Measurements from ENCODE around the gene ZMYND12. TPM values are rescaled to one million over a fixed set of nuclear protein-coding genes. Genes with fewer than 3 reads are reported as not detected.

The ZMYND12 gene
- total RNA-seq, 1 donor from 2014 or later = 1.3 TPM

DNA sequence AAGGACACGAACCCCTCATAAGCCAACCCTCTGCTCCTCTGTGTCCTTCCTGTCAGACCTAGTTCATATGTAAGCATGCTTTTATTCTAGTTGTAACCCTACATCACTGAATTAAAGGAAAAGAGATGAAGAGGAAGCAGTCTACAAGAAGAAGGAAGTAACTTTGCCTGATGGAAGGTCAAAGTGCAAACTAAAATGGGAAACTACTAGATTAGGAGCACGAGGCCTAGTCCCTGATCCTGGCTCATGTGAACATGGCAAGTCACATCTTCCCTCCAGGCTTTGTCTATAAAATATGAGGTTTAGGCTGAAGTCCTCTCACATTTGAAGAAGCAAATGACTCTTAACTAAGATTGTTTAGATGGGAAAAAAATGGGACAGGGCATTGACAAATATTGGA is 13.2 kb downstream of the ZMYND12 start:
- DNase-seq (ENCODE audit: low spot score) = no peak

DNA sequence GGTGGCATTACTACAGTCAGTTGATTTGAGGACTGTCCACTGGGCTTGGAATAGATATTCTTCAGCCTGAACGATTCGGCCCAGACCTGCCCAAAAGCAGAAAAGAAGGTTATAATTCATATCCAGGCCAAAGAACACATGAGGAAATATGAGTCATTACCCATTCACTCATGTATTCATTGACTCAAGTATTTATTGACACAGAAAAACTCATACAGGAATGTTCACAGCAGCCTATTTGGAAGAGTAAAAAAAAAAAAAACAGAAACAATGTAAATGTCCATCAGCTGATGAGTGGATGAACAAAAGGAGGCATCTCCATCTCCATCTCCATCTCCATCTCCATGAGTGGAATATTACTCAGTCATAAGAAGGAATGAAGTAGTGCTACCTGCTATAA is 15.9 kb downstream of the ZMYND12 start:
- no peak for DNase-seq (ENCODE audit: low spot score)

DNA sequence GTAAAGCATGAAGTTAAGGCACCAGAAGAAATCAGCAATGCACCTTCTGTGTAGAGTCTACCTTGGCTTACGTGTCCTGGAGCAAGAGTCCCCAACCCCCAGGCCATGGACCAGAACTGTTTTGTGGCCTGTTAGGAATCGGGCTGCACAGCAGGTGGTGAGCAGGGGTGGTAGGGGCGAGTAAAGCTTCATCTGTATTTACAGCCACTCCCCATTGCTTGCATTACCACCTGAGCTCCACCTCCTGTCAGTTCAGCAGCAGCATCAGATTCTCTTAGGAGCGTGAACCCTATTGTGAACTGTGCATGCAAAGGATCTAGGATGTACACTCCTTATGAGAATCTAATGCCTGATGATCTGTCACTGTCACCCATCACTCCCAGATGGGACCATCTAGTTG is 21.5 kb downstream of the ZMYND12 start:
- no peak for DNase-seq (ENCODE audit: low spot score)

DNA sequence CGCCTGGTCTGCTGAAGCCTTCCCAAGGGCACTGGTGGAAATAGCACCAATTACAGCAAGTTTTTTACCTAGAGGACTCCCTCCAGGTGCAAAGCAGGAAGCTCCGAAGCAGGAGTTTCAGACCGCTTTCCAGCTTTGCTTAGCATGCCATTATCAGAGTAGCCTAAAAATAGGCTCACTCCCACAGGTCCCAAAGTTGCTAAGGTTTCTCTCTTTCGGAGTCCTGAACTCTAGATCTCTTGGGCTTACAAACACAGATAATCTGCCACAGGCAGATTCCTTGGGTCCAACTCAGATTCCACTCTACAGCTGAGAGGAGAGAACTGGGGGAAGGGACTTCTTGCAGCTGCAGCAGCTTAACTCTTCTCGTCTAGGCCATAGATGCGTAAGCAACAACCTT is 22.5 kb downstream of the ZMYND12 start:
- DNase-seq (ENCODE audit: low spot score) = no peak

DNA sequence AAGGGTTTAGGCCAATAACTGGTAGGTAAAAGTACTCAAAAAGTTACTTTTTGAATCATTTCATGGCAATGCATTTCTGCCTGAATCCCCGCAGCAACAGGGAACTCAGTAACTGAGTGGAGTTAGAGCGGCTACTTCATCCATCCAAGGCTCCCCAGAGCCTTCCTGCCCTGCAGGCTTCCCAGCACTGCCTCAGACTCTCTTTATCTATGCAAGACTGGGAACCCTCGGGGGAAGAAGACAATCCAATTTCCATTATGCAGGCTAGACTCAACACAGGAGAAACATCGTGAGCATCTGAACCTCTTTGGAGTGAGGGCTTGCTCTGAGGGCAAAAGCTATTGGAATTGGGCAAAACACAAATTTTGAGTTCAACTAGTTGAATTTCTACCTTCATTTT is 23.1 kb downstream of the ZMYND12 start:
- no peak for DNase-seq (ENCODE audit: low spot score)

DNA sequence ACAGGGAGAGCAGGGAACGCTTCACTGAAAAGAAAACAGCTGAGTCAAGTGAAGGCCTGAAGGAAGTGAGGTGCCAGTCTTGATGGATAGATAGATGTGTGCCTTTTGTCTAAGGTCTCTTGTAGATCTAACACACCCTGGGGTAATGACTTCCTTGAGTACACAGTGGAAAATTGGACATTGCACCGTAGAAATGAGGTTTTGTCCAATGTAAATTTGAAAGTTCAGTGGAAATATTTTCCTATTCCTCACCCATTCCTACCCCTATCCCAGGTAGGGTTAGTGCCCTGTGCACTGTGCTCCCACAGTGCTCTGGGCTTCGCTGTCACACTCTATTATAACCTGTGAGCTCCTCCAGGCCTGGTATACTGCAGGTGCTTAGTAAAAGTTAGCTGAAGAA is 24.3 kb downstream of the ZMYND12 start:
- no peak for DNase-seq (ENCODE audit: low spot score)

DNA sequence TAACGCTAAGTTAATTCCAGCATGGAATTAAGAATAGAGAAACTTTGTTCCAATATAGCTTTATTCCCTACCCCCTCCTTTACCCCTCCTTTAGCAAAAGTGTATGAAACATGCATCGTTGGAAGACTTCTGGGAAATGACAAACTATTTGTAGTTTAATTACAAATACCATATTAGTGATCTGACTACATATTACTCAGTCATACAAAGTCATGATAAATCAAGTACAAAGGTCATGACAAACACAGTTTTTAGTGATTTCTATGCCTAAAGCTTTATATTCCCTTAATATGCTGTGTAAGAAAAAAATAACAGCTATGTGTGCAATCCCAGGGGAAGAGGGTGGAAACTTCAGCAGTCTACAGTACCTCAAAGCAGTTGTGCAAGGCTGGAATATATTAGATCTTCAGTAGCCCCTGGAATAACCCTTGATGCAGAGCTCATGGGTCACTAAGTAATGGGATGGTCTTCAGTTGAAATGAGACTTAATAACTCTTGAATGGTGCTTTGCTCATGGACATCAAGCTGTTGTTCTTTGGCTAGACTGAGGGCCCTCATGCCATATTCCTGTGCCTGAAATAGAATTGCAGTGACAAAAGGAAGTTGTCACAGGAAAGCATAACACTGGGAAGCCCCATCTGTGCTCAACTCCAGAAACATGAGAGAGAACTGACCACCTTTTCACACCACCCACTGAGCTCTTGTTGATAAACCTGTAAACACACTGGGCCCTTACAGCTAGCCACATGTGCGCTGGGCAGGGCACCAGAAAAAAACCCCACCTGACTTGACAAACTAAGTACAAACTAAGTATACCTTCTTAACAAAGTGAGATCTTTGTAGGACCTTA is 25.3 kb downstream of the ZMYND12 start:
- no peak for DNase-seq (ENCODE audit: low spot score)

DNA sequence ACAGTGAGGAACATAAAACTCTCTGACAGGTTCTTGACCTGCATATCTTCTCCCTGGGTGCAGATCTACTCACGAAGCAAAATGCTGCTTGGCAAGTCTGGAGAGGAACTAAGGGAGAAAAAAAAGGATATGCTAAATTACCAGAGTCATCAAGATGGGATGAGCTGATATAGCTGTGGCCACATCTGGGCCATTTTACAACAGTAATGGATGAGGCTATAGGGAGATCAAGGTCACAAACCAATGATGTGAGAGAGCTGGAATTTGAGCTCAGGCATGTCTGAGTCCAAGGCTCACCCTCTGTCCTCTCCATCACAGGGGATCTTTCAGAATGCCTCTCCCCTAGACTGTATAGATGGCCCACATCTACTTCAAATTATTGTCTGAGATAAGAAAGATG is 26.2 kb downstream of the ZMYND12 start:
- no peak for DNase-seq (ENCODE audit: low spot score)

DNA sequence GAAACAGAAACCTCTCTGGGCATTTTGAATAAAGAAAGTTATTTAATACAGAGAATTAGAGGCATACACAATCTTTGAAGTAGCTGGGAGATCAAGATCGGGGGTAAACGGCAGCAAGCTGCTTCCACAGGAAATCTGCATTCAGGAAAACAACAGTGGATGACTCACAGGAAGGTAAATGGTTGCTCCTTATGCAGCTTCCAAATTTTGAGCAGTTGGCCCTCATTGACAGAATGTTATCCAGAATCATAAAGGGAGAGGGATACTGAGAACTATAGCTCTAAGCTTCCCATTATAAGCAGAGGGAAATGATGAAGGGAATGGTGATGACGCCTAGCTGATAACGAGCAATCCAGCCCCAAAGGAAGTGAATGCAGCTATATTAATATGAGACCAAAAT is 28.6 kb downstream of the ZMYND12 start:
- DNase-seq (ENCODE audit: low spot score) = no peak

DNA sequence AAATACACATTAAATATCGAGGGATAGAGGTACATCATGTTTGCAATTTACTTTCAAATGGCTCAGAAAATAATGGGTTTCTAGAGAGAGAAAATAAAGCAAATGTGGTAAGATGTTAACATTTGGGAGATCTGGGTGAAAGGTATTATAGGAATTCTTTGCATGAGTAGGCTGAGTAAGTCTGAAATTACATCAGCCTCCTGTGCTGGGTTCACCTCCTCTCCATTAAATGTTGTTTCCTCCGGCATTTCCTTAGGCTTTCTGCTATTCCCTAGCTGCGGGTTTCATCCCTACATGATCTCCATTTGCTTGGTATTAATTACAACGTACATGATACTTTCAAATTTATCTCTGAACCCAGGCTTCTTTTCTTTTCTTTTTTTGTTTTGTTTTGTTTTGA is 31.6 kb downstream of the ZMYND12 start:
- no peak for DNase-seq (ENCODE audit: low spot score)

DNA sequence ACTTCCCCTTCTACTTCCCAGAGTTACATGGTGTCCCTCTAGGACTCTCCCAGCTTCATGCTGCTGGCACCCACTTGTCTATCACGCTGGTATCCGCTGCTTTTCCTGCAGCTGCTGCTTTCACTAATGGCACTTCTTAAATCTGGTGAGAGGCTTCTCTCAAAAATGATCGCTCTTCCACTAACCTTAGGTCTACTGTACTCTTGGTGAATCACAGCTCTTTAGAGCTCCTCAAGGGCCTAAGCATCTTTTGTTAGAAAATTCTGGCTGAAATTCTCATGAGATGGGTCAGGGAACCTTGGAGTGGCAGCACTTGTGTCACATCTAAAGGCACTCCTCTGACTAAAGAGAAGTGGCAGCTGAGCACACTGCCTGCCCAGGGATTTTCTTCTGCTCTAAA is 32.1 kb downstream of the ZMYND12 start:
- DNase-seq (ENCODE audit: low spot score) = no peak

DNA sequence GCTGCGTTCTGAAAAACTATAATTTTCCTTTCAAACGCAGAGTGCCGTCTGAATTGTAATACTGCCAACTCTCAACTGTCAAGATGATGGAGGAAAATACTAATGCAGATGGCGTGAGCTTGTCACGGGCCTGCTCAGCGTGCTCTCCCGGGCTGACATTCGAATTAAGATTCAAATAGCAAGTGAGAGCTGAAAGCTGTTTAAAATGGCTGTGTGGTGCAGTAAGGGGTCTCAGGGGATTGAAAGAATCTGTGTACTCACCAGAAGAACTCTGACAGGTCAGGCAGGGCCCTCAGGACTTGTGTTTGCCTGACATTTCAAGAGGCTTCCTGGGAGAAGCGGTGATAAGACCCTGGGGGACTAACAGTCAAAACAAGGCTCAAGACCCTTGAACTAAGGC is 33.1 kb downstream of the ZMYND12 start:
- no peak for DNase-seq (ENCODE audit: low spot score)

DNA sequence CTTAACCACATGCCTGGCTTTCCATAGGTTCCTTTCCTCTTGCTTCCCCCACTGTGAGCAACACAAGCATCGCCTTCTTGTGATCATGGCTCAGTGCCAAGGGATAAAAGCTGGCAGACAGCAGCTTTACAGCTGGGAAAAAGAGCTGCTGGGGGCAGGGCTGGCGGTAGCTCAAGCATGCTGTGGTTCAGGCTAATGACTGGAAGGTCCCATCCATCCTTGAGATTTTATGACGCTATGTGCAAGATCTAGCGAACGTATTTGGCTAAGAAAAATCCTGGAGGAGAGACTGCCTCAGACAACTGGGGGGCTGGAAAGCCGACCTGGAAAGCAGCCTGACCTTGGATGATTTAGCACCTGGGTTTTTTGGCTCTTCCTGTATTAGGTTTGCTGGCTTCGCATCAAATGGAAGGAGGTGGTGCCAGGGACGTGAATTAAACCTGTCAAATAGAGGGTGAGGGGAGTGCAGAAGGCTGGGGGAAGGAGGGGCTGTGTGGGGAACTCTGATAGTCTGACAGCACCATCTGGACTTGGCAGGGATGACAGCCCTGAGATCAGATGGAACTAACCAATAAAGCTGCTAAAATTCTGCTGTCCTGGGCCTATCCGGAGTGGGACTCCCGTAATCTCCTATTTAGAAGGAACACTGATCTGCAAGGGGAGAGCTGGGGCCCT is 34.8 kb downstream of the ZMYND12 start:
- DNase-seq (ENCODE audit: low spot score) = no peak

DNA sequence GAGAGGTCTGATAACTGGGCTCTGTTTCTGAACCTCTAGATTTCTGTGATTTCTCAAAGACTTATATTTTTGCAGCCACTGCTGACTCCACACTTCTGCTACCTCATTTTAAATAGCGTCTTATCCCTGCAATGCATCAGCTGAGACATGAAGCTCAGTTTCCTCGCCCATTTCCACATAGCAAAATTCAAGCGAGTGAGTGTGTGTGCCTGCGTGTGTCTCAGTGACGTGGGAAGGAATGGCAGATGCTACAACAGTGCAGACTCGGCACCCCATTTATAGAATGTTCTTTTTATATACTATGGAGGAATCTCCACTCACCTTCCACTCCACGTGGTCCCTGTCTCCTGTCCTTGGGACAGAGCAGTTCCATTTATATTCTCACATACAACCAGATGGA is 35.7 kb downstream of the ZMYND12 start:
- no peak for DNase-seq (ENCODE audit: low spot score)

DNA sequence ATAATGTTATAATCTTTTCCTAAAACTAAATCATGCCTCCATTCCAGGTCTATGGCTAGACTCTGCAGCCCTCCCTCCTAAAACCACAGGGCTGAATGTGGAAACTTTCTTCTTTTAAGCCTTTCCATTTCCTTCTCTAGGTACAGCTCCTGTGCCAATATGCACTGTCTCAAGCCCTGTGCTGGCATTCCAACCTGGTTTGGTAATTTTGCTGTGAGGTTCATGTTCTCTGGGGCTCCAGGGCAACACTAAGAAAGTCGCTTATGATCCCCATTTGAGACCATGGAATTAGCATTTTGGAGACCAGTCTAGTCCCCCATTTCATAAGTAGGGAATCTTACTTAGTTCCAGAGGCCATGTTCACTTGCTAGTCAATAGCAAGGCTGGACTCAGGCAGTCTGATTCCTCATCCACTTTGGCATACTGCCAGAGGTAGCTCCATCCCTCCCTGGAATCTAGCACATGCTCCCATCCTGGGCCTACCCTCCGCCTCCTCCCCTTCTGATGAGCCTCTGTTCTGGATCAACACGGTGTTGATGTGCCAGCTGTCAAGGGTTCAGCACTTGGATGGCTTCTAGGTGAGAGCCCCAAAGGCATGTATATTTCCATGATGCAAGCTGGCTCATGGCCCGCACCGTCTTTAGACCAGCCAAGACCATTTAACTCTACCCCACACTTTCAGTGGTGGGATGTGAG is 36.5 kb downstream of the ZMYND12 start:
- DNase-seq (ENCODE audit: low spot score) = no peak

DNA sequence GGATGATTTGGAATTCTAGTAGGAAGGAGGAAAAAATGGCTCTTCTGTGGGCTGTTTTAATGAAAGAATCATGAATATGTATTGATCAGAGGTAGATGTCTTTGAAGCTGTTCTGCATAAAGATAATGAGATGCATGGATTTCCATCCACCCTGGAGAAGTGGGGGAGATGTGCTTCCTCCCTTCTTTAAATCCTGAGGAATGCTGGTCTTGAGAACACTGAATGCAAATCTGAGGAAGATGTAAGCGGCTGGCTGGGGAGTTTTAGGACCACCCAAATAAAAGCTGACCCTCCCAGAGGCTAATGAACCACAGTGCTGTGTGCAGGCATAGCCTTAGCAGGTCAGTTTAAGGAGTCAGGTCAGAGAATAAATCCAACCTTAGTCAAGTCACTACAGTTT is 37.3 kb downstream of the ZMYND12 start:
- DNase-seq (ENCODE audit: low spot score) = no peak

DNA sequence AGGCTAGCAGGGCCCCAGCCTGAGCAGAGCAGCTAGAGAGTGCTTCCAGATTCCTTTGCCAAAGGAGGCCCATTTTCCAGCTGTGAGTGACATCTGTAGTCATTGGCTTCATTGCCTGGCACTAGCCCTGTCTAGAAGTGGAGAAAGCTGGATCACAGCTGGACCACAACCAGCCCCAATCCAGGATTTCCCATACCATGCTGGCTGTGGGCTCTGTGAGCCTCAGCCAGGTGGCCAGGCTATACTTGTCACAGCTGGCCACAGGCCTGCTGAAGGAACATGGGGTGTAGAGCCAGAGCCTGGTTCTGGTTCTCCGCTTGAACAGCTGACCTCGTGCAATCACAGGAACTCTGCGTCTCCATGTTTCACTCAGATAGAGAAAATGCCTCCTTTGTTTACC is 38.7 kb downstream of the ZMYND12 start:
- DNase-seq (ENCODE audit: low spot score) = no peak

DNA sequence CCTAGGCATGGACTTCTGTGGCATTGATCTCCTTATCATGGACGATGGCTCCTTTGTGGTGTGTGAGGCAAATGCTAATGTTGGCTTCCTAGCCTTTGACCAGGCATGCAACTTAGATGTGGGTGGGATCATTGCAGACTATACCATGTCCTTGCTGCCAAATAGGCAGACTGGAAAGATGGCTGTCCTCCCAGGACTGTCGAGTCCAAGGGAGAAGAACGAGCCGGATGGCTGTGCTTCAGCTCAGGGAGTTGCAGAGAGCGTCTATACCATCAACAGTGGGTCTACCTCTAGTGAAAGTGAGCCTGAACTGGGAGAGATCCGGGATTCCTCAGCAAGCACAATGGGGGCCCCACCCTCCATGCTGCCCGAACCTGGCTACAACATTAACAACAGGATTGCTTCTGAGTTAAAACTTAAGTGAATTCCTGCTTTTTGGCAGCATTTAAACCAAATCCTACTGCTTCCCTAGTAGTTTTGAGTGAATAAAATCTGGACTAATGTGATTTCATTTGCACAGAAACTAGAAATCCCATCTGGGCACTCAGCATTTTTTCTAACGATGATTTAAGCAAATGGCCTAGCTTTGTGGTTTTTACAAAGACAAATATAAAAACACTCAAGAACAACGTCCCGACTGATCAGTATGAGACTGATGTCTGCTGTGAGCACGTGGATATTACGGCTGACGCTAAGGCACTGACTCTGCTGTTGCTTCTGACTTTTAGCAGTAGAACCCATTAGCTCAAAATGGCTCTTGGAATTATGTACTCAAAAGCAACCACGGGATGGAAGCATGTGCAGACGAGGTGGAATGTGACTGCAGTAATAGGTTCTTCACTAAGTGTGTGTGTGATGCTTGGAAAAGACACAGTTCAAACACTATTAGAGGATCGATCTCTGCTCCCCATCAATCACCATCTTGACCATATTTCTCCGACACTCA is 41.0 kb downstream of the ZMYND12 start:
- no peak for DNase-seq (ENCODE audit: low spot score)

DNA sequence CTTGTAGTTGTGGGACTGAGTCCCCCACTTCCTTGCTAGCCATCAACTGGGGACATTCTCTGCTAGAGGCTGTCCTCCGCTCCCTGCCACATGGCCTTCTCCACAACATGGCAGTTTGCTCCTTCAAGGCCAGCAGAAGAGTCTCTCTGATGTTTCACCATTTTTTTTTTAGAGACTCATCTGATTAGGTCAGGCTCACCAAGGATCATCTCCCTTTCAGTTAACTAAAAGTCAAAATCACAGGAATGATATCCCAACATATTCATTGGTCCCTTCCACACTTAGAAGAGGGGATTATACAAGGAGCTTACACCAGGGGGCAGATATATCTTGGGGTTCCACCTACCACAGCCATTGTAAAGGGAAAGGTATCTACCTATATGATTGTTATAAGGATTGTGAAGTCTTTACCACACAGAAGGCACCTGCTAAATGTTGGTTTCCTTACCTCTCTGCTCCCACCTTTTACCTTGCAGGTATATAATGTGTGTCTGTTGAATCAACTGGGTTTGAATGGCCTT is 51.9 kb downstream of the ZMYND12 start:
- no peak for DNase-seq (ENCODE audit: low spot score)

DNA sequence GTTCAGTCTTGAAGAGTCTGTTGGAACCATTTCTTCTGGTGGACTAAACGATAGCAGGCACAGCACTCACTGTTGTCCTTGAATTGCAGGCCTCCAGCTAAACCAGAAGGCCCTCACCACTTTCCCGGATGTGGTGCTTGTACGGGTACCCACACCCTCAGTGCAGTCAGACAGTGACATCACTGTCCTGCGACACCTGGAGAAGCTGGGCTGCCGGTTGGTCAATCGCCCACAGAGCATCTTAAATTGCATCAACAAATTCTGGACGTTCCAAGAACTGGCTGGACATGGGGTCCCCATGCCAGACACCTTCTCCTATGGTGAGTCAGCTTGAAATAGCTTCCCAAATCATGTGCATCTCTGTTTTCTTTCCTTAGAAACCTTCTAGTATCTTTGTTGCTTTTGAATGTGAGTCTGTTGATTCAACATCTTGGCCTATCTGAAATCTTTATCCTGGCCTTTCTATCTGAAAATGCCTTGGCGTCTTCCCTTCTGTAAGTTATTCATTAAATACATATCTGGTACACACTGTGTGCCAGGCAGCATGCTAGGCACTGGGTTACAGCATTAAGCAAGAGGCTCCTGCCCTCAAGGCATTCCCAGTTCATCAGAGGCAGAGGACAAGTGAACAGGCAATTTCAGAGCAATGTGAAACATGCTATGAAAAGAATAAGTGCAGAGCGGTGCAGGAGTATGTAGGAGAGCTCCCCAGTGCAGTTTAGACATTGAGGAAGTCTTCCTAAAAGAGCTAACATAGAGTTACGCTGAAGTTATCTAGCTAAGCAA is 56.3 kb downstream of the ZMYND12 start:
- DNase-seq (ENCODE audit: low spot score) = no peak
